ENCODE results near the gene CAPZB.
A peak's percentile ranks its signal among the peaks of the same experiment; 100 is the strongest.

The CAPZB gene

DNA sequence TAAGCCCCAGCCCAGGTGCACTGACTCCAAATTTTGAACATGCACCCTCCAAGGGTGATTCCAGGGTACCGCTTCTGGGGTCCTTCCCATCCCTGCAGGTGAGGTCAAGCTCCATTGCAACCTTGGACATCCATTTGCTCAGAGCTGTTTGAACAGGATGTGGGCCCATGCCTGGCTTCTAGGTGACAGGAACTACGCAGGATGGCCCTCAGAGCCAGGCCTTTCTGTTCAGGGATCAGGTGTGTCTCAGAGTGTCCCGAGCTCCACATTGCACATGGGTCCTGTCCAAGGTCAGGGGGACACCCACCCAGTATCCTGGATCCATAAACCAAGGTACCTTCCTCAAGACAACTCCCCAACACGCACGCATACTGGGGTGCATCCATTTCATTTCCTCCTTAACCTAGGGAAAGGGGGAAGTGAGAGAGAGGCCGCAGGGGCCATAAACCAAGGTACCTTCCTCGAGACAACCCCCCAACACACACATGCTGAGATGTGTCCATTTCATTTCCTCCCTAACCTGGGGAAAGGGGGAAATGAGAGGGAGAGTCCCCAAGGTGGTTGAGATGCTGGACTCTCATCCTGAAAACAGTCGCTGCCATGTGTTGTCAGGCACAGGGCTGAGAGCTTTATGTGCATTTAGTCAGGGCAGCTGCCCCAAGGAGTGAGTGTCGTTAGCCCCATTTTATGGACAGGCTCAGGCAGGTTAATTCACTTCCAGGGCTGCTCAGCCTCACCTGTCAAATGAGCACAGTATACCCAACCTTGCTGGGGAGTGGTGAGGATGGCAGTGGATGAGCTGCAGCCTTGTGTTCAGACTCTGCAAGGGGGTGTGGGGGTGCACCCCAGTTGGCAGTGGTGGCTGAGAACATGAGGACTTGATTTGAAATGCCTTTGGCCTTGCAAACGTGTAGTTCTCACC lies 171.1 kb downstream of the CAPZB start:
- no peak for TF ChIP-seq EZH2 (IDR thresholded peaks at IDR 0.05)
- no peak overlapping the region for H3K9ac ChIP-seq (ENCODE audit: insufficient read length)
- no peaks in the 10 kb centered on the region for H3K9me3 ChIP-seq (ENCODE audit: low read depth, low read length)
- H3K4me3 ChIP-seq: no peak overlapping the region
- DNase-seq (ENCODE audit: low read depth, low spot score): no peak
- no peak overlapping the region for H3K27ac ChIP-seq
- H3K36me3 ChIP-seq (ENCODE audit: insufficient read depth, low read length): peaks cover 1% of the 10 kb centered on the region; the same call in 1 of the 2 replicates

DNA sequence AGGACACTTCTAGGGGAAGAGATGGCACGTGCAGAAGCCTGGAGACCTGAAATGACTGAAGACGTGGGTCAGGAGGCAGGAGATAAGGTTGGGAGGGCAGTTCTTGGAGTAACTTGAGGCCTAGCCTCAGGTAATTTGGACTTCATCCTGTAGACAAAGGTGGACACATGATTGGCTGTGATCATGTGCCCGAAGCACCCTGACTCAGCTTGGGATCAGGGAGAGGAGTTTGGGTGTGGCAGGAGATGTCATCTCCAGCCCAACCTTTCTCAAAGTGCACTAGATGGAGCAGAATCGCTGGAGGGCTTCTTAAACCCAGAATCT lies 171.7 kb downstream of the CAPZB start:
- Histone ChIP-seq H3K9ac (ENCODE audit: insufficient read length) (no peak overlapping the region), H3K4me3 (no peak overlapping the region)

DNA sequence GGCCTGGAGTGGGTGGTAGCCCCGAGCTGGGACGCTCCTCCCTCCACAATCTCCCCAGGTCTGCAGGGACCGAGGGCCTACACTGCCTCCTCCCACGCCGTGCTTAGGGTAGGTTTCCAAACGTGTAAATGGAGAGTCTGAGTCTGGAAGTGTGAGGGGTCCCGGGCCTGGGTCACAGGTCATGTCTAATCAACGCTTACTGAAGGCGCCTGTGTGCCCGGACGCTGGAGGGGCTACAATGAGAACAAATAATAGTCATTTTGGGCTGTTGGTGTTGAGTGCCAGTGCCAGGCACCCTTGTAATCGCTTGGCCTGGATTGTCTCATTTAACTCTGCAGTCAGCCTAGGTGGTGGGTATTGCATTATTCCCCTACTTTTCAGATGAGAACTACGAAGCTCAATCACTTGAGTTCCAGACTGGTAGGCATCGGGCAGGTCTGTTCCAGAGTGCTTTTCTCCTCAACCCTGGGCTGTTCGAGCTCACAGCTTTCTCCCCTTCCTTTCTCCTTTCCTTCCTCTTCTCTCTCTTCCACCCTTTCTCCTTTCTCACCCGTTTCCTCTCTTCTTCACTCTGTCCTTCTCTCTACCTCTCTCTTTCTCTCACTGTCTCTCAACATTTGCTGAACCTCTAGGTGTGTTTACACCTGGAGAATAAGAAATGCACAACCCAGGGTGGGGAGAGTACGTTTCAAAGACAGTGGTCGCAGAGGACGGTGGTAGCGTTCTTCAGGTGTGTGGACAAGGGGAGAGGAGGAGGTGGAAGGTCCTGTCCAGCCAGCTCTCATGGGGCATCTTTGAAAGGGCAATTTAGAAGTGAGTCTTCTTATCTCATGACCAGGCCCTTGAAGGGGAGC lies 172.3 kb downstream of the CAPZB start:
- Histone ChIP-seq H3K9ac (ENCODE audit: insufficient read length) (peak overlapping the region; percentile 98), H3K4me3 (peak overlapping the region; percentile 99), H3K9me3 (ENCODE audit: low read depth, low read length) (no peaks in the 10 kb centered on the region), H3K27ac (no peak overlapping the region), H3K36me3 (ENCODE audit: insufficient read depth, low read length) (peaks cover 8% of the 10 kb centered on the region; the same call in 1 of the 2 replicates)
- DNase-seq (ENCODE audit: low read depth, low spot score): no peak
- no peak for TF ChIP-seq EZH2 (IDR thresholded peaks at IDR 0.05)

More for the DNA sequence above, 171.7 kb downstream of the CAPZB start:
- TF ChIP-seq POLR2AphosphoS5 (IDR thresholded peaks at IDR 0.05; ENCODE audit: borderline replicate concordance, low read depth, low read length): no peak
- no peak for DNase-seq (ENCODE audit: low read depth, low spot score)
- H3K27ac ChIP-seq: no peak overlapping the region
- H3K36me3 ChIP-seq (ENCODE audit: insufficient read depth, low read length): peaks cover 3% of the 10 kb centered on the region; the same call in 1 of the 2 replicates
- H3K9me3 ChIP-seq (ENCODE audit: low read depth, low read length): no peaks in the 10 kb centered on the region

DNA sequence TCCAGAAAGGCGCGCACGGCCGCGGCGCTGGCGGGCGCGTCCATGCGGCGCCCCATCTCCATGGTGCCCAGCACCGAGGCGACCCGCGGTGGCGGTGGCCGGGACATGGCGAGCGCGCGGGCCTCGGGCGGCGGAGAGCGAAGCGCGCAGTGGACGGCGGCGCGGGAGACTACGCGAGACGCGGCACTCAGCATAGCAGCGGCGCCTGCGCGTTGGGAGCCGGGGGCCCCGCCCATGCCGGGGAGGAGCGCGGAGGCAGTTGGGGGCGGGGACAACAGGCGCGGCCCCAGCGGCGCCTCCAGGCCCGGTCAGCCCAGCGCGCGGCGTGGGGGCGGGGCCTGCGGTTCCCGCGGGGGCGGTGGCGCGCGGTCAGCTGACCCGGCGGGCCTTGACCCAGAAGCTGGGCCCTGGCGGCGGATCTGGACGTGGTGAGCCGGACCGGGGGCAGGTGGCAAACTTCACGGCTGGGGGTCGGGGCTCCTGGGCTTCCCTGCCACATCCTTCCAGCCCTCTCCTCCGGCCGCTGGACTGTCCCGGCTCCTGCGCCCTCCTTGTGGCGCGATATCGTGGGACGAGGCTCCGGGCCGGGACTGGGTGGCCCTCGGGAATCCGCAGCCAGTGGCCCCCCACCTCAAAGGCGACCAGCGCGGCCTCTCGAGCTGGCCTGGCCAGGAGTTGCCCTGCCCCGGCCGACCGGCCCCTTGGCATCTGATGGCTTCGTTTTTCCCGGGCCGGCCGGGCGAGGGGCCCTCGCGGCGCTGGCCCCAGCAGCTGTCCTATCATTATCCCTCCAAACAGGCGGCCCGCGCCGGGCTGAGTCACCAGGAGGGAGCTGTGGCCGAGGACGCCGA lies 173.2 kb downstream of the CAPZB start, which contains the start of the genes AKR7A2 and SLC66A1:
Gene AKR7A2, minus strand, starts transcription at position 214 of the 851 bp plus-strand sequence. Its CDS starts 20 bp downstream, at position 194.
Gene SLC66A1, plus strand, starts transcription at position 396 of the 851 bp plus-strand sequence. CDS start 5,352 bp downstream, outside the sequence.
- Histone ChIP-seq H3K27ac (peak within 1 kb of the TSS; percentile 67; the same call in 1 of the 2 replicates), H3K36me3 (ENCODE audit: insufficient read depth, low read length) (peaks cover 17% of the 10 kb centered on the region; the same call in 1 of the 2 replicates), H3K4me3 (peak within 1 kb of the TSS; percentile 99), H3K9me3 (ENCODE audit: low read depth, low read length) (no peaks in the 10 kb centered on the region), H3K9ac (ENCODE audit: insufficient read length) (peak within 1 kb of the TSS; percentile 98)
- peak; percentile 74; the same call in 1 of the 2 replicates for TF ChIP-seq POLR2AphosphoS5 (IDR thresholded peaks at IDR 0.05; ENCODE audit: borderline replicate concordance, low read depth, low read length)
- no peak for TF ChIP-seq EZH2 (IDR thresholded peaks at IDR 0.05)
- no peak for TF ChIP-seq FOXP2 (optimal IDR thresholded peaks at IDR 0.05; ENCODE audit: control extremely low read depth, extremely low read length, insufficient read depth)
- DNase-seq (ENCODE audit: low read depth, low spot score): no peak

DNA sequence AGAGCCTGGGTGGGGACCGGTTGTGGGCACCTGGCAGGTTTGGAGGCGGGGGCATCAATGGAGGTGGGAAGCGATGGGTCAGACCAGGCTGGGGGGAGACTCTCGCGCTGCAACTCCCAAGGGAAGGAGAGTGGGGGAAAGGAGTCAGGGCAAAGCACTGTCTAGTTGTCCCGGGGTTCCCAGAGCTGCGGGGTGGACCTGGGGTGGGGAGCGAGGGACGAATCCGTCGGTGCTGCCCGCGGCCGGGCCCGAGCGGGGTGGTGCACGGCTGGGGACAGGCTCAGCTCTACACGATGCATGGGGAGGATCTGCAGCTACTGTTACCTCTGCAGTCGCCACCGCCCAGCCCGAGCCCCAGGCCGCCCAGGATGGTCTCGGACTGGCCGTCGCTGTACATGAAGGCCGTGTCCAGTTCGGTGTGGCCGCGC lies 173.8 kb downstream of the CAPZB start:
- TF ChIP-seq POLR2AphosphoS5 (IDR thresholded peaks at IDR 0.05; ENCODE audit: borderline replicate concordance, low read depth, low read length) (no peak), EZH2 (IDR thresholded peaks at IDR 0.05) (no peak), FOXP2 (optimal IDR thresholded peaks at IDR 0.05; ENCODE audit: control extremely low read depth, extremely low read length, insufficient read depth) (no peak)
- no peak for DNase-seq (ENCODE audit: low read depth, low spot score)
- peaks cover 23% of the 10 kb centered on the region; the same call in 1 of the 2 replicates for H3K36me3 ChIP-seq (ENCODE audit: insufficient read depth, low read length)
- peak overlapping the region; percentile 67; the same call in 1 of the 2 replicates for H3K27ac ChIP-seq
- H3K4me3 ChIP-seq: peak overlapping the region; percentile 99
- H3K9ac ChIP-seq (ENCODE audit: insufficient read length): peak overlapping the region; percentile 98
- no peaks in the 10 kb centered on the region for H3K9me3 ChIP-seq (ENCODE audit: low read depth, low read length)

DNA sequence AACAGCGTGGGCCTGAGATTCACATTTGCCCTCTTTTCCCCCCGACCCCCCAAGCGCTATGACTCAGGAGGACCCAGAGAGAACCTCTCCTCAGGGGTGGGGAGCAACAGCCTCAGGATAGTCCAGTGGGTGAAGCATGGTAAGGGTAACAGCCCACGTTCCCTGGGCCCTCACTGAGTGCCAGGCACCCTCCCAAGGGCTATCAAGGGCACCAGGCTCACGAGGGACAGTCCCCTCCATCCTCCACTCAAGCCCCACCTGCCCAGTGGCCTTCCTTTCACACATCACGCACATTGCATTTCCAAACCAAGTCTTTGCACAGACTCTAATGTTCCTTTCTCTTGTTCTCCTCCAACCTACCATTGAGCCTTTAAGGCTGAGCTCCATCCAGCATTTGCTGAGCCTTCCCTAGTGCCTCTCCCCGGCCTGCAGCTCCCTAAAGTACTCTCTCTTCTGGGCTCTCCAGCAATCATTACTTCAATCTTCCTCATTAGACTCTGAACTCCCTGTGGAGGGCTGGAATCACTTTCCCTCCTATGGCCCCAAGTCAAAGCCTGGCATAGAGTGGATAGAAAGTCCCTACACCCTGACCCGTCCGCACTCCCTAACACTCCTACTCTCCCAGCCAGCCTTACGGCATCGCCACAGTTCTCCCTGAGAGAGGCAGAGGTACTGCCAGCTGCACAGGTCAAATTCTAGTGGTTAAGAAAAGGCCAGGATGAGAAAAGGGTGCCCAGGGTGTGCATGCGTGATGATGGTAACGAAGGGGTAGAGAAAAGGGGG lies 174.4 kb downstream of the CAPZB start:
- H3K9me3 ChIP-seq (ENCODE audit: low read depth, low read length): no peaks in the 10 kb centered on the region
- no peak for DNase-seq (ENCODE audit: low read depth, low spot score)
- no peak overlapping the region for H3K27ac ChIP-seq
- H3K36me3 ChIP-seq (ENCODE audit: insufficient read depth, low read length): peaks cover 29% of the 10 kb centered on the region; the same call in 1 of the 2 replicates
- TF ChIP-seq POLR2AphosphoS5 (IDR thresholded peaks at IDR 0.05; ENCODE audit: borderline replicate concordance, low read depth, low read length): no peak
- no peak for TF ChIP-seq FOXP2 (optimal IDR thresholded peaks at IDR 0.05; ENCODE audit: control extremely low read depth, extremely low read length, insufficient read depth)
- TF ChIP-seq EZH2 (IDR thresholded peaks at IDR 0.05): no peak
- H3K4me3 ChIP-seq: peak overlapping the region; percentile 99
- peak overlapping the region; percentile 98 for H3K9ac ChIP-seq (ENCODE audit: insufficient read length)

DNA sequence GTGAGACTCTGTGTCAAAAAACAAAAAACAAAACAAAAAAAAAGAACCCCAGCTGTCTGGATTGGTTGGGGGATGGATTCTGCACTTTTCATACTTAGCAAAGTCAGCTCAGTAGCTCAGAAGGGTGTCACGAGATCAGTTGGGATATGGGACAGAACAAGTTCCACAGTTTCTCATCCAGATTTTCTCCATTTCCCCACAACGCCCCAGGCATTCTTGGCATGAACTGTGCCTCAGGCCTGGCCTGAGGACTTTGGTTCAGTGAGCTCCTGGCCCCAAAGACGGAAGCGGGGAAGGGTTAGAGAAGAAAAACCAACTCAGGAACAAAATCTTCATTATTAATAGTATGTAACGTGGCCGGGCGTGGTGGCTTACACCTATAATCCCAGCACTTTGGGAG lies 175.3 kb downstream of the CAPZB start:
- TF ChIP-seq FOXP2 (optimal IDR thresholded peaks at IDR 0.05; ENCODE audit: control extremely low read depth, extremely low read length, insufficient read depth): no peak
- no peak for TF ChIP-seq POLR2AphosphoS5 (IDR thresholded peaks at IDR 0.05; ENCODE audit: borderline replicate concordance, low read depth, low read length)
- TF ChIP-seq EZH2 (IDR thresholded peaks at IDR 0.05): no peak
- H3K9me3 ChIP-seq (ENCODE audit: low read depth, low read length): no peaks in the 10 kb centered on the region
- no peak for DNase-seq (ENCODE audit: low read depth, low spot score)
- H3K4me3 ChIP-seq: no peak overlapping the region
- H3K9ac ChIP-seq (ENCODE audit: insufficient read length): no peak overlapping the region
- H3K27ac ChIP-seq: no peak overlapping the region
- H3K36me3 ChIP-seq (ENCODE audit: insufficient read depth, low read length): peaks cover 38% of the 10 kb centered on the region

Measured in SK-N-MC (cell line).